Panc1 (cell line): ENCODE data around the gene SCYGR7. TPM values are rescaled to one million over a fixed set of nuclear protein-coding genes. Genes with fewer than 3 reads are reported as not detected.

Experiments used
- ATAC-seq: fragments of 200-7000 bp; cut with Tn5 transposase; 2 replicates; pipeline ENCODE4 v1.9.1; 2020; ENCODE audit warnings: mild to moderate bottlenecking, moderate library complexity
- BruUV-seq: library from RNA; stranded (reverse); fragments of 400-500 nt; replicated peaks from 2 replicates; lab custom pipeline; 2021; lab: Mats Ljungman, UMichigan
- CTCF ChIA-PET: fragments of 300-600 bp; sonication (Branson Sonifier 250); formaldehyde crosslinking; loops from one replicate; lab custom pipeline; 2022; ENCODE audit warnings: antibody characterized with exemption; lab: Charles Lee
- POLR2A ChIA-PET: fragments of 300-600 bp; sonication (Branson Sonifier 250); formaldehyde crosslinking; loops from one replicate; lab custom pipeline; 2022; ENCODE audit warnings: antibody characterized with exemption; lab: Charles Lee
- DNase-seq: peaks from one replicate; pipeline ENCODE4 v3.0.0-alpha.2; 2010; ENCODE audit warnings: low read depth, low spot score
- H3K27ac ChIP-seq: 2 replicates; pipeline ENCODE4 v1.5.1; 2011; ENCODE audit warnings: mild to moderate bottlenecking, low read length, inconsistent platforms
- H3K27me3 ChIP-seq: fragments of 200-500 bp; sonication (Bioruptor generic); 2 replicates; pipeline ENCODE4 v1.6.0; 2014; ENCODE audit warnings: low read length, inconsistent platforms; ENCODE audit not compliant: control insufficient read depth, insufficient read depth
- H3K36me3 ChIP-seq: fragments of 200-500 bp; sonication (Bioruptor generic); 2 replicates; pipeline ENCODE4 v1.5.1; 2014; ENCODE audit warnings: inconsistent platforms, mild to moderate bottlenecking, low read length, moderate library complexity; ENCODE audit not compliant: control insufficient read depth, insufficient read depth
- H3K4me1 ChIP-seq: 2 replicates; pipeline ENCODE4 v1.5.1; 2011; ENCODE audit warnings: inconsistent platforms, mild to moderate bottlenecking, low read length, moderate library complexity; ENCODE audit not compliant: control insufficient read depth, insufficient read depth
- H3K4me3 ChIP-seq, 2 experiments: 2 replicates each; pipeline ENCODE4 v1.5.1; 2011 to 2012; ENCODE audit warnings: low read depth in 2 of 2, low read length in 2 of 2, mild to moderate bottlenecking in 2 of 2, inconsistent platforms in 1 of 2, moderate library complexity in 1 of 2
- H3K9me3 ChIP-seq: fragments of 200-500 bp; sonication (Bioruptor generic); 2 replicates; pipeline ENCODE4 v1.5.1; 2014; ENCODE audit warnings: low read depth, mild to moderate bottlenecking, inconsistent platforms, low read length, moderate library complexity; ENCODE audit not compliant: control insufficient read depth, insufficient read depth
- CTCF ChIP-seq: fragments of 450-650 bp; IDR thresholded peaks from 2 replicates; pipeline ENCODE4 v1.5.1; 2017; ENCODE audit warnings: mild to moderate bottlenecking
- POLR2AphosphoS5 ChIP-seq: IDR thresholded peaks from 2 replicates; pipeline ENCODE4 v1.6.1; 2012; ENCODE audit warnings: mild to moderate bottlenecking, low read depth, low read length, moderate library complexity
- SIN3A ChIP-seq: IDR thresholded peaks from 2 replicates; pipeline ENCODE4 v1.6.1; 2012; ENCODE audit warnings: low read depth, mild to moderate bottlenecking, low read length, moderate library complexity, borderline replicate concordance; ENCODE audit not compliant: insufficient read depth
- TCF7L2 ChIP-seq: IDR thresholded peaks from 2 replicates; pipeline ENCODE4 v1.6.1; 2011; ENCODE audit warnings: mild to moderate bottlenecking, low read depth, low read length, inconsistent platforms
- in situ Hi-C: cut with HindIII; loops from 2 replicates; pipeline ENCODE4 v1.10.0; 2016; ENCODE audit warnings: low sequenced_read_pairs, low pct_unique_long_range_greater_than_20kb
- intact Hi-C: fragments of 100-400 bp; cut with micrococcal nuclease; formaldehyde crosslinking; loops from one replicate; pipeline ENCODE4 v1.10.0; 2022; ENCODE audit not compliant: unreplicated experiment
- total RNA-seq: library from RNA; stranded (reverse); gene quantifications from one replicate; pipeline ENCODE4 v1.2.1, GENCODE V29; 2021; ENCODE audit not compliant: unreplicated experiment
- TF ChIP-seq, protein P1 (sequence below), 2 experiments: IDR thresholded peaks; 2 replicates each; pipeline ENCODE4 v1.6.1; 2011 to 2012; ENCODE audit warnings: low read depth in 2 of 2, control low read depth in 1 of 2, low read length in 1 of 2, mild to moderate bottlenecking in 1 of 2, moderate library complexity in 1 of 2; ENCODE audit not compliant: insufficient read depth in 1 of 2

SCYGR7 gene
- total RNA-seq, 1 experiment from 2014 or later = not detected

- no peaks in the 10 kb centered on the region for H3K4me1 ChIP-seq
- H3K27me3 ChIP-seq = no peaks in the 10 kb centered on the region
- intact Hi-C loops (no loop called here), in situ Hi-C loops (no loop called here)
- H3K9me3 ChIP-seq = no peaks in the 10 kb centered on the region
- DNase-seq (no peak), ATAC-seq (no peak)
- CTCF ChIA-PET = no interaction called here
- BruUV-seq = no TSS peak
- H3K27ac ChIP-seq = no peak overlapping the region
- H3K4me3 ChIP-seq = no peak overlapping the region
- H3K36me3 ChIP-seq = no peaks in the 10 kb centered on the region
- POLR2A ChIA-PET = no interaction called here
- TF ChIP-seq CTCF (peak; percentile 45; the same call in 1 of the 2 replicates), POLR2AphosphoS5 (no peak), SIN3A (no peak)
Observed at GRCh38 chr2:227774011-227774624, 46.0 kb downstream of the SCYGR7 start.

- CTCF ChIA-PET = no interaction called here
- Histone ChIP-seq H3K27me3 (no peaks in the 10 kb centered on the region), H3K4me3 (no peak overlapping the region), H3K9me3 (no peaks in the 10 kb centered on the region), H3K36me3 (no peaks in the 10 kb centered on the region), H3K27ac (no peak overlapping the region), H3K4me1 (no peaks in the 10 kb centered on the region)
- DNase-seq = no peak
- TF ChIP-seq CTCF (no peak), TCF7L2 (no peak), SIN3A (no peak), POLR2AphosphoS5 (no peak)
- TF ChIP-seq, protein P1, sequence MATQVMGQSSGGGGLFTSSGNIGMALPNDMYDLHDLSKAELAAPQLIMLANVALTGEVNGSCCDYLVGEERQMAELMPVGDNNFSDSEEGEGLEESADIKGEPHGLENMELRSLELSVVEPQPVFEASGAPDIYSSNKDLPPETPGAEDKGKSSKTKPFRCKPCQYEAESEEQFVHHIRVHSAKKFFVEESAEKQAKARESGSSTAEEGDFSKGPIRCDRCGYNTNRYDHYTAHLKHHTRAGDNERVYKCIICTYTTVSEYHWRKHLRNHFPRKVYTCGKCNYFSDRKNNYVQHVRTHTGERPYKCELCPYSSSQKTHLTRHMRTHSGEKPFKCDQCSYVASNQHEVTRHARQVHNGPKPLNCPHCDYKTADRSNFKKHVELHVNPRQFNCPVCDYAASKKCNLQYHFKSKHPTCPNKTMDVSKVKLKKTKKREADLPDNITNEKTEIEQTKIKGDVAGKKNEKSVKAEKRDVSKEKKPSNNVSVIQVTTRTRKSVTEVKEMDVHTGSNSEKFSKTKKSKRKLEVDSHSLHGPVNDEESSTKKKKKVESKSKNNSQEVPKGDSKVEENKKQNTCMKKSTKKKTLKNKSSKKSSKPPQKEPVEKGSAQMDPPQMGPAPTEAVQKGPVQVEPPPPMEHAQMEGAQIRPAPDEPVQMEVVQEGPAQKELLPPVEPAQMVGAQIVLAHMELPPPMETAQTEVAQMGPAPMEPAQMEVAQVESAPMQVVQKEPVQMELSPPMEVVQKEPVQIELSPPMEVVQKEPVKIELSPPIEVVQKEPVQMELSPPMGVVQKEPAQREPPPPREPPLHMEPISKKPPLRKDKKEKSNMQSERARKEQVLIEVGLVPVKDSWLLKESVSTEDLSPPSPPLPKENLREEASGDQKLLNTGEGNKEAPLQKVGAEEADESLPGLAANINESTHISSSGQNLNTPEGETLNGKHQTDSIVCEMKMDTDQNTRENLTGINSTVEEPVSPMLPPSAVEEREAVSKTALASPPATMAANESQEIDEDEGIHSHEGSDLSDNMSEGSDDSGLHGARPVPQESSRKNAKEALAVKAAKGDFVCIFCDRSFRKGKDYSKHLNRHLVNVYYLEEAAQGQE (IDR thresholded peaks at IDR 0.05; ENCODE audit: insufficient read depth in 1 of 2, low read depth in 2 of 2, low read length in 1 of 2) = no peak
- intact Hi-C loops (no loop called here), in situ Hi-C loops (no loop called here)
- BruUV-seq = no TSS peak
- POLR2A ChIA-PET = no interaction called here
- ATAC-seq = no peak
Observed at GRCh38 chr2:227774895-227775842, 47.0 kb downstream of the SCYGR7 start.

Other genes starting within 250 kb of the SCYGR7 start
- not detected for gene SCYGR2, start 129.4 kb upstream of the SCYGR7 start, total RNA-seq
- gene SCYGR3, start 113.5 kb upstream of the SCYGR7 start, total RNA-seq = not detected
- gene SCYGR4, start 110.8 kb upstream of the SCYGR7 start, total RNA-seq = not detected
- not detected for gene SCYGR5, start 61.5 kb upstream of the SCYGR7 start, total RNA-seq
- gene SLC19A3, start 10.3 kb upstream of the SCYGR7 start, total RNA-seq = 0.28 TPM
- not detected for gene SCYGR6, start 3.6 kb upstream of the SCYGR7 start, total RNA-seq
- not detected for gene SCYGR8, start 17.6 kb downstream of the SCYGR7 start, total RNA-seq
- gene CCL20, start 85.5 kb downstream of the SCYGR7 start, total RNA-seq = not detected
- gene DAW1, start 143.3 kb downstream of the SCYGR7 start, total RNA-seq = 0.26 TPM